Activated gamma-delta T cell treated with Interleukin-2 at 50 U/mL for 16 hours (primary cell): ENCODE results near the gene SLC24A3.

Experiments used
- DNase-seq: peaks from one replicate; pipeline ENCODE4 v3.0.0-alpha.2; 2020

Gene SLC24A3

GRCh38 chr20:19697415-19697814 lies 485.0 kb downstream of the SLC24A3 start:
- DNase-seq = no peak

- no peak for DNase-seq
Measured at GRCh38 chr20:19699180-19699971, 486.9 kb downstream of the SLC24A3 start.

DNA sequence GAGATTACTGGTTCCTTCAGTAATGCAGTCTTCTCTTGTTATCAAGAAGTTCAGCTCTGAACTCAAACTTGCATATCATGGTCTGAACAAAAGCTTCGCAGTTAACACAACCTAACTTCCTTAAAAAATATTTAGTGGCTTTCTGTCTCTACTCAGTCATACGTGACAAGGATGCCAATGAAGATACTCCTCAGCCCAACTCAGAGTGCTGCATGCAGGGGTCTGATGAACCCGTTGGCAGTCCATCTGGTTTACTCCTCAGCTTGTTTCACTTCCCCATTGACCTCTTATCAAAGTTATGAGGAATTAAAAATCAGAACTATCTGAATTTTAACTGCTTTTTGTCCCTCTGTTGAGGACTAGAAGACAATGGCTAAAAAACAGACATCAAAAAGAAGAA lies 489.0 kb downstream of the SLC24A3 start:
- DNase-seq = no peak

DNA sequence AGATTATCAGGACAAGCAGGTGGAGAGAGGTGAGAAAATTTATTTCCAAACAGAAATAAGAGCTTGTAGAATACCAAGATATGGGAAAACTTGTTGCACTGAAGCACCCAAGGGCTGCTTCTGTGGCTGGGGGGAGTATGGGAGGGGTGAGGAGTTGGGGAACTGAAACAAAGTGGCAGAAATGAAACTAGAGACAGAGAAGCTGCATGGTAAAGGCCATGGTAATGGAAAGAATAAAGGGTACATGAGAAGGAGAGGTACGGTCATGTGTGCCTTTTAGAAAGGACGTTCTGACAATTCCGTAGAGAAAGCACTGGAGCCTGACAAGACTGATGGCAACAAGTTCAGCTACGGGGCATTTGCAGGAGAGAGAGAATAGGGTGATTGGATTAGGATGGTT lies 494.0 kb downstream of the SLC24A3 start:
- no peak for DNase-seq

- no peak for DNase-seq
Measured at GRCh38 chr20:19709635-19710335, 497.3 kb downstream of the SLC24A3 start.

GRCh38 chr20:19710336-19711120 lies 498.1 kb downstream of the SLC24A3 start:
- no peak for DNase-seq

DNA sequence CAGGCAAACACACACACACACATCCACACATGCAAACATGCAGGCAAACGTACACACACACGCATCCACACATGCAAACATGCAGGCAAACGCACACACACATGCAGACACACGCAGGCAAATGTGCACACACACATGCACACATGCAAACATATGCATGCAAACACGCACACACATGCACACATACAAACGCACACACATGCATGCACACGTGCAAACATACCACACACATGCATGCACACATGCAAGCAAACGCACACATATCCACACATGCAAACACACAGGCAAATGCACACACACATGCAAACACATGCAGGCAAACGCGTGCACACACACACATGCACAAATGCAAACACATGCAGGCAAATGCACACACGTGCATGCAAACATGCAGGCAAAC lies 498.7 kb downstream of the SLC24A3 start:
- no peak for DNase-seq

DNA sequence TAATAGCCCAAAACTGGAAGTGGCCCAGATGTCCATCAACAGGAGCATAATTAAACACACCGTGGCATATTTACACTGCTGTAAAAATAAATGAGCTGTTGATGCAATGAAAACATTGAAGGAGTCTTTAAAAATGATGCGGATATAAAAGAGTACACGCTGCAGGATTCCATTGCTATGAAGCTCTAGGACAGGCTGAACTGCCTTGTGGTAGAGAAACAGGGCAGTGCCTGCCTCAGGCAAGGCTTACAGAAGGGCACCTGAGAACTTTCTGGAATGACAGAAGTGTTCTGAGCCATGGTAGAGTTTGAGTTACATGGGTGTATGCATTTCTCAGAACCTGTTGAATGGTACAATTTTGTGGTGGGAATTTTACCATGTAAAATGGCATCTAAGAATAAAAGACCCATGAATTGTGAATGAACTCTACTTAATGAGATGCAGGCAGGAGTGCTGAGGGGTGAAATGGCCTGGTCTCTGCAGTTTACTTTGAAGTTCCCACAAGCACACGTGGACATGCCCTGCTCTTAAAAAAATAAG lies 500.3 kb downstream of the SLC24A3 start:
- no peak for DNase-seq

- no peak for DNase-seq
Measured at GRCh38 chr20:19713822-19714578, 501.6 kb downstream of the SLC24A3 start.

- DNase-seq = no peak
Measured at GRCh38 chr20:19714579-19714840, 502.1 kb downstream of the SLC24A3 start.

DNA sequence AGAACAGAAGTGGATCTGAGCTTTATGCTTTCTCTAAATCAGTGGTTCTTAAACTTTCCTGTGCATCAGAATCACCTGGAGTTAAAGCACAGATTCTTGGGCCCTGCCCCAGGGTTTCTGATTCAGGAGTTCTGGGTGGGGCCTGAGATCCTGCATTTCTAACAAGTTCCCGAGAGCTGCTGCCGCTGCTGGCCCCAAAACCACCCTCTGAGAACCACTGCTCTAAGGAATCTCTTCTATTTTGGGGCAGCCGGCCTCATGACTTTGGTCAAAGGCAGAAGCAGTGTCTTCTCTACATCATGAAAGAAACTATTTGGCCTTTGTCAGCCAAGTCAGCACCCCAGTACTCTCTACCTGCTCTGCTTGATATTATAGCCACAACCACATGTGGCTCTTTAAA lies 503.5 kb downstream of the SLC24A3 start:
- DNase-seq = no peak

DNA sequence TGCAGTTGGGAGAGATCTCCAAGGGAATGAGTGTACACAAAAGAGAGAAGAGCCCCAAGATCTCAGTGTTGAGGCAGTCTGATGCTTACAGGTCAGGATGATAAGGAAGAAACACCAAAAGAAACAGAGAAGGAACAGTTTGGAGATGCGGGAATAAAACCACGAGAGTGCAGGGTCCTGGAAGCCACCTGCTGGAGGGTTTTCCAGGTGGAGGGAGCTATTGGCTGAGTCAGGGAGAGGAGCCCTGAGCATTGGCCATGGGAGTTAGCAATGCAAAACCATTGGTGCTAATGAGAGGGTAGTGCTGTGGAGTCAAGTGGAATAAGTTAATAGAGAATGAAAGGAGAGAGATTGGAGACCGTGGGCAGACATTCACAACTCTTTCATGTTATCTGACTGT lies 506.4 kb downstream of the SLC24A3 start:
- DNase-seq = no peak

- no peak for DNase-seq
Measured at GRCh38 chr20:19720991-19721390, 508.5 kb downstream of the SLC24A3 start.

GRCh38 chr20:19723051-19723450 lies 510.6 kb downstream of the SLC24A3 start:
- no peak for DNase-seq

GRCh38 chr20:19723813-19724430 lies 511.5 kb downstream of the SLC24A3 start:
- no peak for DNase-seq

GRCh38 chr20:19725373-19725772 lies 512.9 kb downstream of the SLC24A3 start:
- DNase-seq = no peak

- DNase-seq = no peak
Measured at GRCh38 chr20:19725814-19726525, 513.5 kb downstream of the SLC24A3 start.

- no peak for DNase-seq
Measured at GRCh38 chr20:19727251-19727847, 514.9 kb downstream of the SLC24A3 start.

DNA sequence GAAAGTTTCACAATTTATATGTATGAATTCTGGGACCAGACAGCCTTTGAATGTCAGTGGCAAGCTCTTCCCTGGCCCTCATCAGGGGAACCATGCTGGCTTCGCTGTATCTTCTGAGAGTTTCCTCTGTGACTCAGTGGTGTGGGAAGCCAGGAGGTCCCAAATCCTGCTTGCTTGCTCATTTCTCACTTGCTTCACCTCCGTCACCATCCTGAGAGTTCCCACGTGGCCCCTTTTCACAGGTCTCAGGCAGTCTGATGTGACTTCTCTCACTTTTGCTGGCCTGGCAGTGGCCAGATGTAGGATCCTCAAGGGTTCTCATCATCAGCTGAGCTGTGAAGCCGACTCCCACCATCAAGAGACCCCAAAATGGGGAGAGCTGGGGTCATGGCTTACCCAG lies 517.2 kb downstream of the SLC24A3 start:
- no peak for DNase-seq

- DNase-seq = no peak
Measured at GRCh38 chr20:19730706-19731105, 518.3 kb downstream of the SLC24A3 start.

DNA sequence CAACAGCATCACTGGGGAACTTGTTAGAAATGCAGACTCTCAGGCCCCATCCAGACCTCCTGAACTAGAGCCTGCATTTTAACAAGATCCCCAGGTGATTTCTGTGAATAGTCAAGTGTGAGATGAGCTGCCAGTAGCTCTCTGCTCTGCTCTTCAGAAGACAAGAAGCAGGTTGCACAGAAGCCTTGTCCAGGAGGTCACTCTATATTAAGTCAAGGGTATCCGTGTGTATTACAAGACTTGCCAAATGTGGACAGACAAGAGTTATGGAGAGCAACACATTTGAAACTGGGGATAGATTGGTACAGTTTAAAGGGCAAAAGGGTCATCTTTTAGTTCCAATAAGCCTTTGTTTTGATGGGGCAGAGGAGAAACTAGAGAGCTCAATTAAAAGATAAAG lies 522.4 kb downstream of the SLC24A3 start:
- DNase-seq = no peak
